ES-I3 (cell line): Measurements from ENCODE around the gene GNAT1.
"Not testable (repeated sequence)": the region's sequence is repeated elsewhere in the genome, so short reads cannot be mapped to it uniquely, and the experiment has no call there.

Experiments used
- H3K36me3 ChIP-seq: 2 replicates; pipeline ENCODE4 v1.6.1; 2013; ENCODE audit warnings: mild to moderate bottlenecking, low read length, control low read depth, moderate library complexity; ENCODE audit not compliant: insufficient read depth
- H3K4me1 ChIP-seq: 2 replicates; pipeline ENCODE4 v1.6.1; 2013; ENCODE audit warnings: mild to moderate bottlenecking, control low read depth, low read length; ENCODE audit not compliant: insufficient read depth
- H3K9ac ChIP-seq: 2 replicates; pipeline ENCODE4 v1.6.1; 2013; ENCODE audit warnings: low read depth, mild to moderate bottlenecking, low read length, moderate library complexity
- H3K9me3 ChIP-seq: 2 replicates; pipeline ENCODE4 v1.6.1; 2013; ENCODE audit warnings: mild to moderate bottlenecking, low read length, moderate library complexity; ENCODE audit not compliant: control insufficient read depth, insufficient read depth

GNAT1 gene

GRCh38 chr3:50207359-50208042 is 16.1 kb downstream of the GNAT1 start:
- no peak overlapping the region for H3K9ac ChIP-seq
- no peaks in the 10 kb centered on the region for H3K9me3 ChIP-seq
- H3K4me1 ChIP-seq, result peaks cover 13% of the 10 kb centered on the region; the same call in 1 of the 2 replicates

GRCh38 chr3:50208677-50209344 is 17.4 kb downstream of the GNAT1 start:
- Histone ChIP-seq H3K9me3 (no peaks in the 10 kb centered on the region), H3K36me3 (no peaks in the 10 kb centered on the region)

More at GRCh38 chr3:50207359-50208042, 16.1 kb downstream of the GNAT1 start:
- no peaks in the 10 kb centered on the region for H3K36me3 ChIP-seq

GRCh38 chr3:50210176-50210509 is 18.7 kb downstream of the GNAT1 start:
- Histone ChIP-seq H3K4me1 (peaks cover 11% of the 10 kb centered on the region; the same call in 1 of the 2 replicates), H3K9me3 (no peaks in the 10 kb centered on the region), H3K36me3 (no peaks in the 10 kb centered on the region), H3K9ac (no peak overlapping the region)

More at GRCh38 chr3:50208677-50209344, 17.4 kb downstream of the GNAT1 start:
- H3K4me1 ChIP-seq, result peaks cover 11% of the 10 kb centered on the region; the same call in 1 of the 2 replicates
- no peak overlapping the region for H3K9ac ChIP-seq

- Histone ChIP-seq H3K9me3 (no peaks in the 10 kb centered on the region), H3K9ac (no peak overlapping the region), H3K36me3 (no peaks in the 10 kb centered on the region), H3K4me1 (peaks cover 11% of the 10 kb centered on the region; the same call in 1 of the 2 replicates)
Measured at GRCh38 chr3:50210510-50211367, 19.3 kb downstream of the GNAT1 start.

- not testable (repeated sequence) for H3K36me3 ChIP-seq, H3K9ac ChIP-seq, H3K9me3 ChIP-seq
- peaks cover 11% of the 10 kb centered on the region; the same call in 1 of the 2 replicates for H3K4me1 ChIP-seq
Measured at GRCh38 chr3:50211368-50211717, 19.9 kb downstream of the GNAT1 start.

- Histone ChIP-seq H3K9me3 (no peaks in the 10 kb centered on the region), H3K4me1 (peaks cover 11% of the 10 kb centered on the region; the same call in 1 of the 2 replicates), H3K36me3 (no peaks in the 10 kb centered on the region), H3K9ac (no peak overlapping the region)
Measured at GRCh38 chr3:50211930-50212329, 20.5 kb downstream of the GNAT1 start.

GRCh38 chr3:50212502-50212901 is 21.1 kb downstream of the GNAT1 start:
- no peaks in the 10 kb centered on the region for H3K36me3 ChIP-seq
- no peak overlapping the region for H3K9ac ChIP-seq
- H3K9me3 ChIP-seq, result no peaks in the 10 kb centered on the region
- H3K4me1 ChIP-seq, result peaks cover 11% of the 10 kb centered on the region; the same call in 1 of the 2 replicates

- H3K36me3 ChIP-seq, result no peaks in the 10 kb centered on the region
- peaks cover 11% of the 10 kb centered on the region; the same call in 1 of the 2 replicates for H3K4me1 ChIP-seq
- H3K9me3 ChIP-seq, result no peaks in the 10 kb centered on the region
- no peak overlapping the region for H3K9ac ChIP-seq
Measured at GRCh38 chr3:50212971-50213370, 21.6 kb downstream of the GNAT1 start.

- Histone ChIP-seq H3K4me1 (peaks cover 11% of the 10 kb centered on the region; the same call in 1 of the 2 replicates), H3K36me3 (no peaks in the 10 kb centered on the region), H3K9ac (no peak overlapping the region), H3K9me3 (no peaks in the 10 kb centered on the region)
Measured at GRCh38 chr3:50213373-50213772, 22.0 kb downstream of the GNAT1 start.

- Histone ChIP-seq H3K36me3 (no peaks in the 10 kb centered on the region), H3K4me1 (peaks cover 11% of the 10 kb centered on the region; the same call in 1 of the 2 replicates), H3K9ac (no peak overlapping the region), H3K9me3 (no peaks in the 10 kb centered on the region)
Measured at GRCh38 chr3:50214824-50215223, 23.4 kb downstream of the GNAT1 start.

GRCh38 chr3:50215529-50215928 is 24.1 kb downstream of the GNAT1 start:
- H3K36me3 ChIP-seq, result no peaks in the 10 kb centered on the region
- peaks cover 8% of the 10 kb centered on the region; the same call in 1 of the 2 replicates for H3K4me1 ChIP-seq
- H3K9ac ChIP-seq, result no peak overlapping the region
- no peaks in the 10 kb centered on the region for H3K9me3 ChIP-seq

- Histone ChIP-seq H3K36me3 (no peaks in the 10 kb centered on the region), H3K9me3 (no peaks in the 10 kb centered on the region), H3K9ac (no peak overlapping the region), H3K4me1 (no peaks in the 10 kb centered on the region; the same call in 1 of the 2 replicates)
Measured at GRCh38 chr3:50217681-50218080, 26.3 kb downstream of the GNAT1 start.

- H3K9me3 ChIP-seq, result no peaks in the 10 kb centered on the region
- no peaks in the 10 kb centered on the region for H3K36me3 ChIP-seq
- no peaks in the 10 kb centered on the region; the same call in 1 of the 2 replicates for H3K4me1 ChIP-seq
- H3K9ac ChIP-seq, result no peak overlapping the region
Measured at GRCh38 chr3:50218448-50218847, 27.0 kb downstream of the GNAT1 start.

- Histone ChIP-seq H3K9me3 (no peaks in the 10 kb centered on the region), H3K36me3 (no peaks in the 10 kb centered on the region), H3K4me1 (no peaks in the 10 kb centered on the region; the same call in 1 of the 2 replicates), H3K9ac (no peak overlapping the region)
Measured at GRCh38 chr3:50219285-50219684, 27.9 kb downstream of the GNAT1 start.
